Measurements from ENCODE around the gene DGKI. TPM values are rescaled to one million over a fixed set of nuclear protein-coding genes. Genes with fewer than 3 reads are reported as not detected.
A peak's percentile ranks its signal among the peaks of the same experiment; 100 is the strongest.

Gene DGKI
- total and polyA plus RNA-seq, 4 donors: 1.1 to 11.3 (median 5.2) TPM

- ATAC-seq (ENCODE audit: low FRiP score): no peak
- intact Hi-C loops (cut with DNase I): no loop called here
- Histone ChIP-seq H3K4me3 (ENCODE audit: low read length in 2 of 2) (peak overlapping the region in 1 of 2 donors; percentile 21), H3K4me1 (ENCODE audit: control insufficient read depth in 1 of 2, insufficient read depth in 2 of 2, low read length in 2 of 2) (peaks cover 3 to 8% of the 10 kb centered on the region in 2 donors), H3K27ac (ENCODE audit: low read depth in 1 of 2, low read length in 2 of 2) (peak overlapping the region in 1 of 2 donors; percentile 39), H3K27me3 (ENCODE audit: control insufficient read depth in 1 of 2, insufficient read depth in 2 of 2, low read length in 1 of 2) (no peaks in the 10 kb centered on the region), H3K36me3 (ENCODE audit: control insufficient read depth in 1 of 2, insufficient read depth in 2 of 2, low read length in 1 of 2) (no peaks in the 10 kb centered on the region), H3K9me3 (ENCODE audit: control insufficient read depth, low read length) (no peaks in the 10 kb centered on the region)
- DNase-seq: peak; percentile 57 to 75
- WGBS, 2 donors: 21 to 22% methylated on average over 11 of the region's 11 CpGs
Observed at GRCh38 chr7:137753948-137754851, 92.6 kb downstream of the DGKI start.

GRCh38 chr7:137753575-137753947 lies 93.2 kb downstream of the DGKI start:
- Histone ChIP-seq H3K36me3 (ENCODE audit: control insufficient read depth in 1 of 2, insufficient read depth in 2 of 2, low read length in 1 of 2) (no peaks in the 10 kb centered on the region), H3K9me3 (ENCODE audit: control insufficient read depth, low read length) (no peaks in the 10 kb centered on the region), H3K27ac (ENCODE audit: low read depth in 1 of 2, low read length in 2 of 2) (no peak overlapping the region), H3K27me3 (ENCODE audit: control insufficient read depth in 1 of 2, insufficient read depth in 2 of 2, low read length in 1 of 2) (no peaks in the 10 kb centered on the region), H3K4me1 (ENCODE audit: control insufficient read depth in 1 of 2, insufficient read depth in 2 of 2, low read length in 2 of 2) (peaks cover 3 to 8% of the 10 kb centered on the region in 2 donors), H3K4me3 (ENCODE audit: low read length in 2 of 2) (no peak overlapping the region)
- DNase-seq (no peak), ATAC-seq (ENCODE audit: low FRiP score) (no peak)
- intact Hi-C loops (cut with DNase I): no loop called here
- 41 to 49% methylated on average over 3 of the region's 3 CpGs for WGBS, 2 donors

GRCh38 chr7:137753067-137753466 lies 93.7 kb downstream of the DGKI start:
- no peak overlapping the region for H3K4me3 ChIP-seq (ENCODE audit: low read length in 2 of 2)
- WGBS, 2 donors: 16 to 27% methylated on average over 4 of the region's 4 CpGs
- no peak for ATAC-seq (ENCODE audit: low FRiP score)

GRCh38 chr7:137751361-137752009 lies 95.3 kb downstream of the DGKI start:
- 94 to 95% methylated on average over 6 of the region's 6 CpGs for WGBS, 2 donors
- no peak overlapping the region for H3K4me3 ChIP-seq (ENCODE audit: low read length in 2 of 2)
- ATAC-seq (ENCODE audit: low FRiP score): no peak

More at GRCh38 chr7:137753067-137753466, 93.7 kb downstream of the DGKI start:
- intact Hi-C loops (cut with DNase I): no loop called here
- H3K27me3 ChIP-seq (ENCODE audit: control insufficient read depth in 1 of 2, insufficient read depth in 2 of 2, low read length in 1 of 2): no peaks in the 10 kb centered on the region
- H3K9me3 ChIP-seq (ENCODE audit: control insufficient read depth, low read length): no peaks in the 10 kb centered on the region
- no peaks in the 10 kb centered on the region for H3K36me3 ChIP-seq (ENCODE audit: control insufficient read depth in 1 of 2, insufficient read depth in 2 of 2, low read length in 1 of 2)
- no peak for DNase-seq
- H3K4me1 ChIP-seq (ENCODE audit: control insufficient read depth in 1 of 2, insufficient read depth in 2 of 2, low read length in 2 of 2): peaks cover 3 to 8% of the 10 kb centered on the region in 2 donors
- peak overlapping the region in 1 of 2 donors; percentile 25 for H3K27ac ChIP-seq (ENCODE audit: low read depth in 1 of 2, low read length in 2 of 2)

GRCh38 chr7:137747359-137748031 lies 99.3 kb downstream of the DGKI start:
- Histone ChIP-seq H3K36me3 (ENCODE audit: control insufficient read depth in 1 of 2, insufficient read depth in 2 of 2, low read length in 1 of 2) (peaks cover 0 to 4% of the 10 kb centered on the region in 2 donors), H3K4me3 (ENCODE audit: low read length in 2 of 2) (no peak overlapping the region), H3K27ac (ENCODE audit: low read depth in 1 of 2, low read length in 2 of 2) (no peak overlapping the region), H3K4me1 (ENCODE audit: control insufficient read depth in 1 of 2, insufficient read depth in 2 of 2, low read length in 2 of 2) (peaks cover 2 to 6% of the 10 kb centered on the region in 2 donors), H3K9me3 (ENCODE audit: control insufficient read depth, low read length) (no peaks in the 10 kb centered on the region), H3K27me3 (ENCODE audit: control insufficient read depth in 1 of 2, insufficient read depth in 2 of 2, low read length in 1 of 2) (no peaks in the 10 kb centered on the region)
- DNase-seq (no peak), ATAC-seq (ENCODE audit: low FRiP score) (no peak)
- 72 to 73% methylated on average over 7 of the region's 7 CpGs for WGBS, 2 donors
- intact Hi-C loops (cut with DNase I): no loop called here

More at GRCh38 chr7:137751361-137752009, 95.3 kb downstream of the DGKI start:
- Histone ChIP-seq H3K4me1 (ENCODE audit: control insufficient read depth in 1 of 2, insufficient read depth in 2 of 2, low read length in 2 of 2) (peaks cover 9 to 10% of the 10 kb centered on the region in 2 donors), H3K9me3 (ENCODE audit: control insufficient read depth, low read length) (no peaks in the 10 kb centered on the region), H3K27ac (ENCODE audit: low read depth in 1 of 2, low read length in 2 of 2) (no peak overlapping the region), H3K27me3 (ENCODE audit: control insufficient read depth in 1 of 2, insufficient read depth in 2 of 2, low read length in 1 of 2) (no peaks in the 10 kb centered on the region), H3K36me3 (ENCODE audit: control insufficient read depth in 1 of 2, insufficient read depth in 2 of 2, low read length in 1 of 2) (no peaks in the 10 kb centered on the region)
- no peak for DNase-seq
- intact Hi-C loops (cut with DNase I): no loop called here

- DNase-seq: no peak
- Histone ChIP-seq H3K9me3 (ENCODE audit: control insufficient read depth, low read length) (no peaks in the 10 kb centered on the region), H3K27ac (ENCODE audit: low read depth in 1 of 2, low read length in 2 of 2) (no peak overlapping the region), H3K27me3 (ENCODE audit: control insufficient read depth in 1 of 2, insufficient read depth in 2 of 2, low read length in 1 of 2) (no peaks in the 10 kb centered on the region), H3K4me3 (ENCODE audit: low read length in 2 of 2) (no peak overlapping the region), H3K4me1 (ENCODE audit: control insufficient read depth in 1 of 2, insufficient read depth in 2 of 2, low read length in 2 of 2) (peaks cover 2 to 6% of the 10 kb centered on the region in 2 donors), H3K36me3 (ENCODE audit: control insufficient read depth in 1 of 2, insufficient read depth in 2 of 2, low read length in 1 of 2) (peaks cover 0 to 4% of the 10 kb centered on the region in 2 donors)
- intact Hi-C loops (cut with DNase I): no loop called here
- 98% methylated on average over 2 of the region's 2 CpGs for WGBS, 2 donors
- ATAC-seq (ENCODE audit: low FRiP score): no peak
Observed at GRCh38 chr7:137743021-137743420, 103.8 kb downstream of the DGKI start.

GRCh38 chr7:137742051-137742450 lies 104.7 kb downstream of the DGKI start:
- Histone ChIP-seq H3K27ac (ENCODE audit: low read depth in 1 of 2, low read length in 2 of 2) (no peak overlapping the region), H3K27me3 (ENCODE audit: control insufficient read depth in 1 of 2, insufficient read depth in 2 of 2, low read length in 1 of 2) (no peaks in the 10 kb centered on the region), H3K9me3 (ENCODE audit: control insufficient read depth, low read length) (no peaks in the 10 kb centered on the region), H3K4me1 (ENCODE audit: control insufficient read depth in 1 of 2, insufficient read depth in 2 of 2, low read length in 2 of 2) (no peaks in the 10 kb centered on the region), H3K4me3 (ENCODE audit: low read length in 2 of 2) (no peak overlapping the region), H3K36me3 (ENCODE audit: control insufficient read depth in 1 of 2, insufficient read depth in 2 of 2, low read length in 1 of 2) (peaks cover 0 to 4% of the 10 kb centered on the region in 2 donors)
- no peak for ATAC-seq (ENCODE audit: low FRiP score)
- intact Hi-C loops (cut with DNase I): no loop called here
- no peak for DNase-seq
- 84 to 91% methylated on average over 3 of the region's 3 CpGs for WGBS, 2 donors

GRCh38 chr7:137741443-137741842 lies 105.3 kb downstream of the DGKI start:
- Histone ChIP-seq H3K9me3 (ENCODE audit: control insufficient read depth, low read length) (no peaks in the 10 kb centered on the region), H3K27ac (ENCODE audit: low read depth in 1 of 2, low read length in 2 of 2) (no peak overlapping the region), H3K4me1 (ENCODE audit: control insufficient read depth in 1 of 2, insufficient read depth in 2 of 2, low read length in 2 of 2) (no peaks in the 10 kb centered on the region), H3K36me3 (ENCODE audit: control insufficient read depth in 1 of 2, insufficient read depth in 2 of 2, low read length in 1 of 2) (peaks cover 0 to 4% of the 10 kb centered on the region in 2 donors), H3K27me3 (ENCODE audit: control insufficient read depth in 1 of 2, insufficient read depth in 2 of 2, low read length in 1 of 2) (no peaks in the 10 kb centered on the region), H3K4me3 (ENCODE audit: low read length in 2 of 2) (no peak overlapping the region)
- WGBS, 2 donors: 98 to 99% methylated on average over 2 of the region's 2 CpGs
- intact Hi-C loops (cut with DNase I): no loop called here
- DNase-seq (no peak), ATAC-seq (ENCODE audit: low FRiP score) (no peak)

Data from aorta (tissue), 5 donors.